Activated B cell treated with CpG ODN at 0.5 μM for 24 hours (primary cell): ENCODE measurements around the gene TIMM10B. TPM values are rescaled to one million over a fixed set of nuclear protein-coding genes. Genes with fewer than 3 reads are reported as not detected.
"Not testable (repeated sequence)": the region's sequence is repeated elsewhere in the genome, so short reads cannot be mapped to it uniquely, and the experiment has no call there.

ENCODE experiments used
- ATAC-seq: fragments of 200-7000 bp; cut with Tn5 transposase; one replicate; pipeline ENCODE4 v1.10.0; 2021; ENCODE audit warnings: low read depth, mild to moderate bottlenecking, moderate library complexity
- CTCF ChIA-PET: fragments of 350-600 bp; sonication (Branson Sonifier 250); formaldehyde crosslinking; loops from one replicate; lab custom pipeline; 2021; ENCODE audit warnings: antibody characterized with exemption; lab: Charles Lee
- POLR2A ChIA-PET: fragments of 350-600 bp; sonication (Branson Sonifier 250); formaldehyde crosslinking; loops from one replicate; lab custom pipeline; 2021; ENCODE audit warnings: antibody characterized with exemption; lab: Charles Lee
- DNase-seq: peaks from one replicate; pipeline ENCODE4 v3.0.0; 2022
- H3K27ac Mint-ChIP-seq: one replicate; pipeline ENCODE4 v1.8.0; 2020; ENCODE audit warnings: mixed read lengths
- H3K27me3 Mint-ChIP-seq: one replicate; pipeline ENCODE4 v1.8.0; 2021; ENCODE audit warnings: mixed read lengths
- H3K36me3 Mint-ChIP-seq: one replicate; pipeline ENCODE4 v1.8.0; 2021; ENCODE audit warnings: low read depth, mixed read lengths
- H3K4me1 Mint-ChIP-seq: one replicate; pipeline ENCODE4 v1.8.0; 2021; ENCODE audit warnings: mixed read lengths
- H3K4me3 Mint-ChIP-seq: one replicate; pipeline ENCODE4 v1.8.0; 2020; ENCODE audit warnings: mild to moderate bottlenecking, mixed read lengths
- H3K9me3 Mint-ChIP-seq: one replicate; pipeline ENCODE4 v1.8.0; 2020; ENCODE audit warnings: mixed read lengths
- CTCF ChIP-seq: fragments of 200-600 bp; IDR thresholded peaks from one replicate; pipeline ENCODE4 v1.8.0; 2022; ENCODE audit warnings: antibody characterized with exemption, mild to moderate bottlenecking
- intact Hi-C: fragments of 100-400 bp; cut with micrococcal nuclease; formaldehyde crosslinking; loops from one replicate; pipeline ENCODE4 v1.15.1; 2024
- total RNA-seq: library from RNA; stranded (reverse); gene quantifications from 2 replicates; pipeline ENCODE4 v1.2.3, GENCODE V29; 2022

Gene TIMM10B
- total RNA-seq, 1 donor from 2014 or later, result 60.0 TPM

GRCh38 chr11:6516865-6517264 lies 35.6 kb downstream of the TIMM10B start:
- peaks cover 72% of the 10 kb centered on the region for H3K36me3 Mint-ChIP-seq
- POLR2A ChIA-PET, result no interaction called here

GRCh38 chr11:6520265-6520664 lies 39.0 kb downstream of the TIMM10B start:
- Mint-ChIP-seq H3K9me3 (no peaks in the 10 kb centered on the region), H3K4me1 (no peaks in the 10 kb centered on the region), H3K27ac (no peak overlapping the region), H3K27me3 (no peaks in the 10 kb centered on the region), H3K4me3 (no peak overlapping the region), H3K36me3 (peaks cover 62% of the 10 kb centered on the region)
- intact Hi-C loops, result no loop called here
- DNase-seq, result no peak
- CTCF ChIA-PET, result no interaction called here
- ATAC-seq, result no peak
- TF ChIP-seq CTCF, result no peak
- POLR2A ChIA-PET, result no interaction called here

More at GRCh38 chr11:6516865-6517264, 35.6 kb downstream of the TIMM10B start:
- intact Hi-C loops, result no loop called here
- H3K27me3 Mint-ChIP-seq, result no peaks in the 10 kb centered on the region
- H3K4me3 Mint-ChIP-seq, result no peak overlapping the region
- H3K27ac Mint-ChIP-seq, result no peak overlapping the region
- no peaks in the 10 kb centered on the region for H3K4me1 Mint-ChIP-seq
- no peak for DNase-seq
- no peak for ATAC-seq
- no peak for TF ChIP-seq CTCF
- CTCF ChIA-PET, result no interaction called here
- peaks cover 2% of the 10 kb centered on the region for H3K9me3 Mint-ChIP-seq

- H3K9me3 Mint-ChIP-seq, CTCF ChIA-PET, H3K4me1 Mint-ChIP-seq, intact Hi-C loops, ATAC-seq, H3K27me3 Mint-ChIP-seq, DNase-seq, H3K4me3 Mint-ChIP-seq, H3K27ac Mint-ChIP-seq: not testable (repeated sequence)
- POLR2A ChIA-PET, result interaction anchor here (0.6 kb wide), 1 partner anchor 71 kb away, joined by 3 read pairs; no protein-coding TSS in a partner anchor
- H3K36me3 Mint-ChIP-seq, result peaks cover 47% of the 10 kb centered on the region
Observed at GRCh38 chr11:6521946-6522345, 40.6 kb downstream of the TIMM10B start.

GRCh38 chr11:6523253-6523652 lies 42.0 kb downstream of the TIMM10B start:
- Mint-ChIP-seq H3K4me3 (no peak overlapping the region), H3K9me3 (no peaks in the 10 kb centered on the region), H3K27me3 (no peaks in the 10 kb centered on the region), H3K27ac (no peak overlapping the region), H3K4me1 (peaks cover 10% of the 10 kb centered on the region), H3K36me3 (peaks cover 40% of the 10 kb centered on the region)
- ChIA-PET CTCF (no interaction called here), POLR2A (no interaction called here)
- TF ChIP-seq CTCF, result no peak
- intact Hi-C loops, result no loop called here
- ATAC-seq (no peak), DNase-seq (no peak)

GRCh38 chr11:6526411-6527135 lies 45.3 kb downstream of the TIMM10B start:
- Mint-ChIP-seq H3K27me3 (no peaks in the 10 kb centered on the region), H3K9me3 (no peaks in the 10 kb centered on the region), H3K27ac (no peak overlapping the region), H3K4me3 (no peak overlapping the region), H3K4me1 (peaks cover 10% of the 10 kb centered on the region), H3K36me3 (peaks cover 18% of the 10 kb centered on the region)
- TF ChIP-seq CTCF, result no peak
- no peak for DNase-seq
- intact Hi-C loops, result no loop called here
- ChIA-PET POLR2A (interaction anchor here (0.5 kb wide), 1 partner anchor 76 kb away, joined by 5 read pairs; no protein-coding TSS in a partner anchor), CTCF (interaction anchor here (1.4 kb wide), 1 partner anchor 220 kb away, joined by 3 read pairs; no protein-coding TSS in a partner anchor)
- no peak for ATAC-seq
